Lung microvascular endothelial cell (primary cell): Measurements from ENCODE around the gene CDC14A. TPM values are rescaled to one million over a fixed set of nuclear protein-coding genes. Genes with fewer than 3 reads are reported as not detected.
"Not testable (repeated sequence)": the region's sequence is repeated elsewhere in the genome, so short reads cannot be mapped to it uniquely, and the experiment has no call there.

Experiments used
- DNase-seq, 2 donors: peaks; one replicate each; pipeline versions ENCODE4 v3.0.0 to v3.0.0-alpha.2; 2010; ENCODE audit warnings: low read depth in 2 of 2
- total RNA-seq: library from RNA; depleted of rRNA; stranded (reverse); fragments of >200 nt; gene quantifications from 2 replicates; pipeline ENCODE4 v1.2.1, GENCODE V29; 2014

CDC14A gene
- total RNA-seq, 1 donor from 2014 or later = 6.0 TPM

- peak; percentile 62 to 86 for DNase-seq
Measured at GRCh38 chr1:100400404-100400803, 48.1 kb downstream of the CDC14A start.

- DNase-seq = no peak
Measured at GRCh38 chr1:100404821-100405220, 52.5 kb downstream of the CDC14A start.

- DNase-seq = not testable (repeated sequence)
Measured at GRCh38 chr1:100405902-100406301, 53.6 kb downstream of the CDC14A start.

GRCh38 chr1:100407390-100407789, 55.1 kb downstream of the CDC14A start:
- not testable (repeated sequence) for DNase-seq

- DNase-seq = no peak
Measured at GRCh38 chr1:100411019-100411418, 58.7 kb downstream of the CDC14A start.

GRCh38 chr1:100411574-100411973, 59.3 kb downstream of the CDC14A start:
- DNase-seq = no peak

GRCh38 chr1:100413035-100413434, 60.7 kb downstream of the CDC14A start:
- DNase-seq = no peak

- no peak for DNase-seq
Measured at GRCh38 chr1:100414693-100415497, 62.6 kb downstream of the CDC14A start.

- DNase-seq = no peak
Measured at GRCh38 chr1:100415498-100415778, 63.1 kb downstream of the CDC14A start.

GRCh38 chr1:100419072-100419471, 66.8 kb downstream of the CDC14A start:
- no peak for DNase-seq

GRCh38 chr1:100422065-100422464, 69.8 kb downstream of the CDC14A start:
- DNase-seq = no peak

GRCh38 chr1:100423832-100424337, 71.6 kb downstream of the CDC14A start:
- DNase-seq = no peak

GRCh38 chr1:100428160-100428559, 75.9 kb downstream of the CDC14A start:
- no peak for DNase-seq

GRCh38 chr1:100430325-100430756, 78.0 kb downstream of the CDC14A start:
- DNase-seq = peak in 1 of 2 donors; percentile 11

- no peak for DNase-seq
Measured at GRCh38 chr1:100431954-100432353, 79.6 kb downstream of the CDC14A start.

GRCh38 chr1:100433563-100433962, 81.3 kb downstream of the CDC14A start:
- no peak for DNase-seq

- no peak for DNase-seq
Measured at GRCh38 chr1:100434831-100435230, 82.5 kb downstream of the CDC14A start.

GRCh38 chr1:100438375-100438774, 86.1 kb downstream of the CDC14A start:
- DNase-seq = no peak

- no peak for DNase-seq
Measured at GRCh38 chr1:100438789-100439188, 86.5 kb downstream of the CDC14A start.

- peak; percentile 15 to 52 for DNase-seq
Measured at GRCh38 chr1:100440075-100440809, 87.9 kb downstream of the CDC14A start.

GRCh38 chr1:100441146-100441545, 88.8 kb downstream of the CDC14A start:
- DNase-seq = no peak

- no peak for DNase-seq
Measured at GRCh38 chr1:100441651-100442050, 89.3 kb downstream of the CDC14A start.
